GM12891 (cell line): ENCODE data around the gene TRIP6.

ENCODE experiments used
- POLR2A ChIP-seq: IDR thresholded peaks from 2 replicates; pipeline ENCODE4 v1.6.1; 2011; ENCODE audit warnings: low read depth, low read length, control low read depth
- POLR2AphosphoS5 ChIP-seq: IDR thresholded peaks from 2 replicates; pipeline ENCODE4 v1.6.1; 2011; ENCODE audit warnings: low read depth, low read length, control low read depth
- SPI1 ChIP-seq: IDR thresholded peaks from 2 replicates; pipeline ENCODE4 v1.6.1; 2011; ENCODE audit warnings: low read depth, low read length, control low read depth
- TAF1 ChIP-seq: IDR thresholded peaks from 2 replicates; pipeline ENCODE4 v1.6.1; 2011; ENCODE audit warnings: low read depth, low read length, control low read depth

DNA sequence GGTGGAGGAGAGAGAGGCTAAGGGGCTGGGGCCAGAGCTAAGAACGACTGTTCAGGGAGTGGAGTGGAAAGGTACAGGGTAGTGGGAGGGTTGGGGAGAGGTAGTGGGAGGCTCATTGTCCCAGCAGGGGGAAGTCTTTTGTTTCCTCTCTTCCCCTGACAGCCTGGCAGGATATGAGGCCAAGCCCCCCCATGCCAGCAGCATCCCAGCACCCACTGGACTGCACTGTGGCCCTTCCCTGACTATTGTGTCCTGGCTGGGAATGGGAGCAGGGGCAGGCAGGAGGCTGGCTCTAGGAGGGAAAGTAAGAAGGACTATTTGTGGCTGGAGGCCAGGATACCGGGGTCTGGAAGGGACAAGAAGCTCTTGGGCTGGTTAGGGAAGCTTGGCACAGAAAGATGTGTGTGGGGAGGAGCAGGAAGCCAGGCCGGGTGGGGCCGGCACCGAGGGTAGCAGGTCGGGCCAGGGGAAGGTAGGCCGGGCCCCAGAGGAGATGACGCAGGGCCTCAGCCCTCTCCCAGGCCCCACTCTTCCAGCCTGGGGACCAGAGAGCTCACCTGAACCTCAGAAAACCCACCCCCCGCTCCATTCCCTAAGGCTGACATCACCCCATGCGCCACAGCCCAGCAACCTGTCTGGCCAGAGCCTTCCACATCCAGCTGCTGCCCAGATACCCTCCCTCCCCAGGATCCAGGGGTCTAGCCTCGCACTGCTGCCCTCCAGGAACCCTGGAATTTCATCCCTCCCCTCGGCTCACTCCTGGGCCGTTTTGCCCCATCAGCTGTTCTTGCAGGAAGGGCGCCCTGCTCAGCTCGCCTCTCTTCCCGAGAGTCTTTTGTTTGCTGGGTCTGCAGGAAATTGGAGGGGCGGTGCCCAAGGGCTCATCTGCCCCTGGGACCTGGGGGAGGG, 31.0 kb upstream of the TRIP6 start:
- no peak for TF ChIP-seq TAF1
- TF ChIP-seq POLR2A = no peak
- no peak for TF ChIP-seq POLR2AphosphoS5
- no peak for TF ChIP-seq SPI1
